Activated naive CD4-positive, alpha-beta T cell treated with anti-CD3 and anti-CD28 coated beads for 36 hours (primary cell): ENCODE results near the gene CRYAB. TPM values are rescaled to one million over a fixed set of nuclear protein-coding genes. Genes with fewer than 3 reads are reported as not detected.

ENCODE experiments used
- CTCF ChIA-PET: fragments of 350-600 bp; sonication (Branson Sonifier 250); formaldehyde crosslinking; loops from one replicate; lab custom pipeline; 2021; ENCODE audit warnings: antibody characterized with exemption; lab: Charles Lee
- DNase-seq: peaks from one replicate; pipeline ENCODE4 v3.0.0-alpha.2; 2020
- H3K27ac Mint-ChIP-seq: one replicate; pipeline ENCODE4 v1.8.0; 2021; ENCODE audit warnings: mild to moderate bottlenecking, mixed read lengths
- H3K27me3 Mint-ChIP-seq: one replicate; pipeline ENCODE4 v1.8.0; 2021; ENCODE audit warnings: low read depth, mixed read lengths
- H3K36me3 Mint-ChIP-seq: one replicate; pipeline ENCODE4 v1.8.0; 2021; ENCODE audit warnings: low read depth, mixed read lengths
- H3K4me1 Mint-ChIP-seq: one replicate; pipeline ENCODE4 v1.8.0; 2021; ENCODE audit warnings: low read depth, mixed read lengths
- H3K4me3 Mint-ChIP-seq: one replicate; pipeline ENCODE4 v1.8.0; 2021; ENCODE audit warnings: mild to moderate bottlenecking, moderate library complexity, mixed read lengths
- H3K9me3 Mint-ChIP-seq: one replicate; pipeline ENCODE4 v1.8.0; 2021; ENCODE audit warnings: mixed read lengths
- intact Hi-C: fragments of 100-400 bp; cut with micrococcal nuclease; formaldehyde crosslinking; loops from one replicate; pipeline ENCODE4 v1.15.1; 2023
- total RNA-seq, 2 experiments: library from RNA; stranded (reverse); gene quantifications; one replicate each; pipeline ENCODE4 v1.2.3, GENCODE V29; 2021

CRYAB gene
- total RNA-seq, 2 experiments from 2014 or later, result not detected

- Mint-ChIP-seq H3K27me3 (no peaks in the 10 kb centered on the region), H3K4me3 (no peak overlapping the region), H3K36me3 (no peaks in the 10 kb centered on the region), H3K9me3 (no peaks in the 10 kb centered on the region), H3K27ac (peak overlapping the region; percentile 68), H3K4me1 (peaks cover 36% of the 10 kb centered on the region)
- CTCF ChIA-PET, result interaction anchor here (0.6 to 8.4 kb wide), 12 partner anchors 17 to 284 kb away, joined by 3 to 125 read pairs (median 4); partner anchors contain the start of genes DLAT and FDXACB1
- intact Hi-C loops, result loop anchor here (1.0 to 10.0 kb wide), 7 partner anchors 12 to 1588 kb away; partner anchors contain the start of genes BCO2, POU2AF1, SDHD and TIMM8B
- no peak for DNase-seq
Observed at GRCh38 chr11:111932611-111932950, 21.0 kb upstream of the CRYAB start.

DNA sequence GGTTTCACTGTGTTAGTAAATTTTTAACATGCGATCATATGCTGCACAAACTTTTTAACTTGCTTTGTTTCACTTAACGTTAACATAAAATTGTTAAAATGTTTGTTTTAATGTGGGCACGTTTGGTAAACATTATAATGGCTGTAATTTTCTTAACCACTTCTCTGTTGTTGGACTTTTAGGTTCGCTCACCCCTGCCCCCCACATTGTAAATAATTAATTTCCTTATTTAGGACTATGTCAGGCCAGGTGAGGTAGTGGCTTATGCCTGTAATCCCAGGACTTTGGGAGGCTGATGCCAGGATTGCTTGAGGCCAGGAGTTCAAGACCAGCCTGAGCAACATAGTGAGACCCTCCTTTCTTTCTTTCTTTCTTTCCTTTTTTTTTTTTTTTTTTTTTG, 18.9 kb upstream of the CRYAB start:
- Mint-ChIP-seq H3K4me1 (peaks cover 32% of the 10 kb centered on the region), H3K4me3 (no peak overlapping the region), H3K9me3 (no peaks in the 10 kb centered on the region), H3K36me3 (no peaks in the 10 kb centered on the region), H3K27ac (no peak overlapping the region), H3K27me3 (no peaks in the 10 kb centered on the region)
- no peak for DNase-seq
- intact Hi-C loops, result loop anchor here (10.0 kb wide), 2 partner anchors 556 to 1586 kb away; partner anchors contain the start of gene POU2AF1
- CTCF ChIA-PET, result interaction anchor here (0.6 to 8.4 kb wide), 7 partner anchors 8 to 107 kb away, joined by 3 to 125 read pairs (median 8); partner anchors contain the start of gene DIXDC1

- intact Hi-C loops, result loop anchor here (1.0 to 2.0 kb wide), 12 partner anchors 18 to 1388 kb away; partner anchors contain the start of genes ALG9, CFAP68, DLAT and FDXACB1
- CTCF ChIA-PET, result interaction anchor here (1.2 to 2.3 kb wide), 6 partner anchors 8 to 55 kb away, joined by 3 to 16 read pairs (median 6); partner anchors contain the start of genes C11orf52 and DIXDC1
- DNase-seq, result peak; percentile 95
- Mint-ChIP-seq H3K4me3 (peak overlapping the region; percentile 82), H3K27me3 (no peaks in the 10 kb centered on the region), H3K4me1 (peaks cover 12% of the 10 kb centered on the region), H3K36me3 (no peaks in the 10 kb centered on the region), H3K27ac (peak overlapping the region; percentile 88), H3K9me3 (no peaks in the 10 kb centered on the region)
Observed at GRCh38 chr11:111926505-111927391, 15.2 kb upstream of the CRYAB start.

DNA sequence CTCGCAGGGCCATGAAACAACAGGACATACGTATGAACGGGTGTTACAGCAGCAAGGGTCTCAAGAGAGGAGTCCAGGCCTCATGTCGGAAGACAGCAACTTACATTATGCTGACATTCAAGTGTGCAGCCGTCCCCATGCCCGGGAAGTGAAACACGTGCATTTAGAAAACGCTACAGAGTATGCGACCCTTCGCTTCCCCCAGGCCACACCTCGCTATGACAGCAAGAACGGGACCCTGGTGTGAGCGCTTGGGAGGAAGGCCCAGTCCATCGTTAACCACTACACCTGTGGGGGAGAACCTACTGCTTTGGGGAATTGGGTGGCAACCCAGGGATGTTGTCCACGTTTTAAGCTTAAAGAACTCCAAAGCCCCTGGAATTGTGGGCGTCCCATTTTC, 14.4 kb upstream of the CRYAB start:
- no peak for DNase-seq
- no peaks in the 10 kb centered on the region for H3K9me3 Mint-ChIP-seq
- H3K36me3 Mint-ChIP-seq, result no peaks in the 10 kb centered on the region
- peak overlapping the region; percentile 88 for H3K27ac Mint-ChIP-seq
- CTCF ChIA-PET, result interaction anchor here (1.3 to 2.3 kb wide), 5 partner anchors 11 to 56 kb away, joined by 4 to 16 read pairs (median 7); partner anchors contain the start of gene DIXDC1
- peaks cover 12% of the 10 kb centered on the region for H3K4me1 Mint-ChIP-seq
- H3K27me3 Mint-ChIP-seq, result no peaks in the 10 kb centered on the region
- peak overlapping the region; percentile 82 for H3K4me3 Mint-ChIP-seq
- intact Hi-C loops, result loop anchor here (1.0 to 2.0 kb wide), 7 partner anchors 19 to 1389 kb away; partner anchors contain the start of genes DLAT, PPP2R1B, PTS and SIK2

DNA sequence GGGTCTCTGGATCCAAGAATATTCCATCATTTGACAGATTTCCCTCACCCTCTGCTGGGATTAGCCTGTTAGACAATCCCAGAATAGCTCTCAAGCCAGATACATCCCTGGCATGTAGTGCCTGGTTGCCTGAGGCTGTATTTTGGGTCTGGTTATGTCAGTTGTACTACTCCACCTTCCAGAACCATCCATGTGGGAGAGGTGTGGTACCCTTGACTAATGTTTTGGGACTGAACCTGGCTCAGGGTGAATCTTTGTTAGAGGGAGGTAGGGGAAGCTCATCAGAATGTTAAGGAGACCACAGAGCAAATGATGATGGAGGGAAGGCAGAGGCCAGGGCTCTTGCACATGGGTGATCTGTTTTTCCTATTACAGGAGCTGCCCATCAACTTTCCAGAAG, 12.4 kb upstream of the CRYAB start:
- Mint-ChIP-seq H3K27me3 (no peaks in the 10 kb centered on the region), H3K27ac (no peak overlapping the region), H3K9me3 (no peaks in the 10 kb centered on the region), H3K36me3 (no peaks in the 10 kb centered on the region), H3K4me1 (peaks cover 12% of the 10 kb centered on the region), H3K4me3 (no peak overlapping the region)
- intact Hi-C loops, result no loop called here
- CTCF ChIA-PET, result interaction anchor here (1.0 kb wide), 1 partner anchor 58 kb away, joined by 5 read pairs; no protein-coding TSS in a partner anchor
- DNase-seq, result no peak

DNA sequence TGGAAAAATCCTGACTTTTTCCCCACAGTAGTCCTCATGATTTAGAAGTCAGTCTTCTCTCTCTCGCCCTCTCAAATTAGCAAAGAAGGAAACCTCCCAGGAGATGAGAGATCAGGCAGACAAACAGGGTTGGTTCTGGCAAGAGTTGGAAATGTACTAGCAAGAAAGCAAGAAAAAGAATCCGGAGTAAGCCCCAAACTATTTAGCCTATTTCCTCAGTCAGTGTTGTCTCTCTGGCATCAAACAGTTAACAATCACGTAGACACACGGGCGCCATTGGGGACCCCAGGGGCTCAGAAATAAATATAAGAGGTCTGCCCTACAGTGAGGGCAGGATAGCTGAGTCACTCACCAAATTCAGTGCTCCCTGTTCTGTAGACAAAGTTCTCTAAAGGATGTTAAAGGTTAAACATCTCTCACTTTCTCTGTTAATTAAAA, 11.8 kb upstream of the CRYAB start:
- Mint-ChIP-seq H3K9me3 (no peaks in the 10 kb centered on the region), H3K4me1 (peaks cover 14% of the 10 kb centered on the region), H3K27ac (no peak overlapping the region), H3K4me3 (no peak overlapping the region), H3K36me3 (no peaks in the 10 kb centered on the region), H3K27me3 (no peaks in the 10 kb centered on the region)
- intact Hi-C loops, result no loop called here
- DNase-seq, result no peak
- CTCF ChIA-PET, result interaction anchor here (0.5 kb wide), 1 partner anchor 82 kb away, joined by 3 read pairs; no protein-coding TSS in a partner anchor

DNA sequence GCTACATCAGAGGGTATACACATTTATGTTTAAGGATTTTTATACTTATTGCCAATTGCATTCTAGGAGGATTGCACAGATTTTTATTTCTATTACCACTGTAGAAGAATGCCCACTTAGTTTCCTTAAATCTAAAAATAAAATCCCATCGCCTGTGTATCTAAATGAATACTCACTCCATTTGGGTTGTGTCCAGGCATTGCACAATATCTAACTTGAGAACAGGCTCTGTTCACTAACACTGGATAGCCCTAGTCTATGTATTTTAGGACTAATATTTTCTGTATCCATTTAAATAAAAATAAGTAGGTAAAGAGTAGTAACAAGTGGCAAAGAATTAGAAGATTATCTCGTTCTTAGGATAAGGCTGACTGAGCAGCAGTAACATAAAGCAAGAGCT, 11.2 kb upstream of the CRYAB start:
- Mint-ChIP-seq H3K27ac (no peak overlapping the region), H3K4me1 (peaks cover 12% of the 10 kb centered on the region), H3K4me3 (no peak overlapping the region), H3K36me3 (no peaks in the 10 kb centered on the region), H3K9me3 (no peaks in the 10 kb centered on the region), H3K27me3 (peaks cover 4% of the 10 kb centered on the region)
- CTCF ChIA-PET, result interaction anchor here (0.5 kb wide), 1 partner anchor 82 kb away, joined by 3 read pairs; no protein-coding TSS in a partner anchor
- intact Hi-C loops, result no loop called here
- DNase-seq, result no peak

- peaks cover 9% of the 10 kb centered on the region for H3K27me3 Mint-ChIP-seq
- CTCF ChIA-PET, result interaction anchor here (0.6 to 0.7 kb wide), 2 partner anchors 86 to 157 kb away, joined by 3 read pairs; no protein-coding TSS in a partner anchor
- no peaks in the 10 kb centered on the region for H3K36me3 Mint-ChIP-seq
- intact Hi-C loops, result no loop called here
- no peaks in the 10 kb centered on the region for H3K9me3 Mint-ChIP-seq
- no peak for DNase-seq
- no peak overlapping the region for H3K4me3 Mint-ChIP-seq
- H3K4me1 Mint-ChIP-seq, result peaks cover 8% of the 10 kb centered on the region
- no peak overlapping the region for H3K27ac Mint-ChIP-seq
Observed at GRCh38 chr11:111921541-111922230, 10.1 kb upstream of the CRYAB start.

DNA sequence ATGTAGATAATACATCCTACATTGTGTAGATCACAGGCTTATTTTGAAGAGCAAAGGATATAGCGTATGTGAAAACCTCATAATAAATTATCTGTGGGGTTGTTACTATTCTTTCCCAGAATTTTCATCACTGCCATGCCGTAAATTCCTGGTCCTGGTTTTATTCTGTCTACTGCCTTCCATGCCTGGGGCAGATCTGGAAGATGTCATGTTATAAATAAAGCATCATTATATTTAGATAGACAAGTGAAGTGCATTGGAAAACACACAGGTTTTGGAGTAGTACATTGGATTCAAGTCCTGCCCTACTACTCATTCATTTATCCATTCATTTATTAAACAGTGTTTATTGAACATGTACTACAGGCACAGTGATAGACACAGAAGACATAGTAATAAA, 9.3 kb upstream of the CRYAB start:
- no peak for DNase-seq
- H3K36me3 Mint-ChIP-seq, result no peaks in the 10 kb centered on the region
- peaks cover 15% of the 10 kb centered on the region for H3K27me3 Mint-ChIP-seq
- no peak overlapping the region for H3K27ac Mint-ChIP-seq
- no peak overlapping the region for H3K4me3 Mint-ChIP-seq
- no peaks in the 10 kb centered on the region for H3K9me3 Mint-ChIP-seq
- CTCF ChIA-PET, result interaction anchor here (0.6 kb wide), 2 partner anchors 54 to 87 kb away, joined by 3 read pairs; no protein-coding TSS in a partner anchor
- peaks cover 4% of the 10 kb centered on the region for H3K4me1 Mint-ChIP-seq
- intact Hi-C loops, result no loop called here

- no peak for DNase-seq
- H3K9me3 Mint-ChIP-seq, result no peaks in the 10 kb centered on the region
- intact Hi-C loops, result no loop called here
- no peak within 1 kb of the TSS for H3K4me3 Mint-ChIP-seq
- CTCF ChIA-PET, result interaction anchor here (0.6 to 1.2 kb wide), 3 partner anchors 8 to 64 kb away, joined by 3 to 5 read pairs (median 3); no protein-coding TSS in a partner anchor
- no peaks in the 10 kb centered on the region for H3K36me3 Mint-ChIP-seq
- H3K4me1 Mint-ChIP-seq, result peaks cover 2% of the 10 kb centered on the region
- H3K27me3 Mint-ChIP-seq, result peaks cover 26% of the 10 kb centered on the region
- no peak within 1 kb of the TSS for H3K27ac Mint-ChIP-seq
Observed at GRCh38 chr11:111918390-111919256, 7.1 kb upstream of the CRYAB start, which contains the start of gene C11orf52. TSS of gene C11orf52 (plus strand) at chr11:111918913. CDS start at chr11:111918973, 60 bp downstream.

- H3K9me3 Mint-ChIP-seq, result no peaks in the 10 kb centered on the region
- no peaks in the 10 kb centered on the region for H3K36me3 Mint-ChIP-seq
- no peak overlapping the region for H3K27ac Mint-ChIP-seq
- peaks cover 2% of the 10 kb centered on the region for H3K4me1 Mint-ChIP-seq
- no peak overlapping the region for H3K4me3 Mint-ChIP-seq
- intact Hi-C loops, result no loop called here
- H3K27me3 Mint-ChIP-seq, result peaks cover 32% of the 10 kb centered on the region
- no peak for DNase-seq
- CTCF ChIA-PET, result no interaction called here
Observed at GRCh38 chr11:111917788-111918187, 6.2 kb upstream of the CRYAB start.
